ENCODE results near the gene CCBE1.

- no peak for TF ChIP-seq CTCF (IDR thresholded peaks at IDR 0.05)
- TF ChIP-seq POLR2A (IDR thresholded peaks at IDR 0.05), result no peak
Measured at GRCh38 chr18:59477849-59478248, 219.4 kb downstream of the CCBE1 start.
